KMS-11 (cell line): ENCODE results near the gene HLA-DPA1.
"Not testable (repeated sequence)": the region's sequence is repeated elsewhere in the genome, so short reads cannot be mapped to it uniquely, and the experiment has no call there.

Experiments
- H2AFZ ChIP-seq: fragments of 200-600 bp; sonication (generic); 2 replicates; pipeline ENCODE4 v1.6.1; 2016; ENCODE audit warnings: antibody characterized with exemption, mixed run types, low read depth
- H3K27ac ChIP-seq: fragments of 200-600 bp; sonication (generic); 2 replicates; pipeline ENCODE4 v1.6.1; 2016; ENCODE audit warnings: mild to moderate bottlenecking, mixed run types
- H3K27me3 ChIP-seq: fragments of 200-600 bp; sonication (generic); 2 replicates; pipeline ENCODE4 v1.6.1; 2017; ENCODE audit warnings: mild to moderate bottlenecking, low read depth, mixed run types, moderate library complexity; ENCODE audit not compliant: insufficient read depth
- H3K36me3 ChIP-seq: fragments of 200-600 bp; sonication (generic); 2 replicates; pipeline ENCODE4 v1.6.1; 2017; ENCODE audit warnings: mild to moderate bottlenecking, mixed run types; ENCODE audit not compliant: insufficient read depth
- H3K4me1 ChIP-seq: fragments of 200-600 bp; sonication (generic); 2 replicates; pipeline ENCODE4 v1.6.1; 2016; ENCODE audit warnings: mild to moderate bottlenecking, low read depth, mixed run types; ENCODE audit not compliant: poor library complexity, severe bottlenecking
- H3K4me2 ChIP-seq: fragments of 200-600 bp; sonication (generic); 2 replicates; pipeline ENCODE4 v1.7.0; 2016; ENCODE audit warnings: mild to moderate bottlenecking, mixed run types
- H3K4me3 ChIP-seq: fragments of 200-600 bp; sonication (generic); IDR thresholded peaks from 2 replicates; pipeline ENCODE4 v1.6.1; 2017; ENCODE audit warnings: low read depth, low read length, mixed read lengths; ENCODE audit not compliant: insufficient read depth
- H3K79me2 ChIP-seq: fragments of 200-600 bp; sonication (generic); 2 replicates; pipeline ENCODE4 v1.6.1; 2016; ENCODE audit warnings: low read depth, mixed run types; ENCODE audit not compliant: insufficient read depth
- H3K9ac ChIP-seq: fragments of 200-600 bp; sonication (generic); 2 replicates; pipeline ENCODE4 v1.6.1; 2016; ENCODE audit warnings: mild to moderate bottlenecking, mixed run types
- H4K20me1 ChIP-seq: fragments of 200-600 bp; sonication (generic); 2 replicates; pipeline ENCODE4 v1.6.1; 2016; ENCODE audit warnings: mild to moderate bottlenecking, mixed run types; ENCODE audit not compliant: insufficient read depth
- CTCF ChIP-seq: fragments of 200-600 bp; sonication (generic); conservative IDR thresholded peaks from 2 replicates; pipeline ENCODE4 v1.6.1; 2017; ENCODE audit warnings: low read depth, mild to moderate bottlenecking, antibody characterized with exemption, low read length, moderate library complexity, mixed read lengths

The HLA-DPA1 gene

GRCh38 chr6:33105916-33106871, 32.7 kb upstream of the HLA-DPA1 start:
- Histone ChIP-seq H3K4me1 (no peaks in the 10 kb centered on the region), H3K27ac (no peak overlapping the region), H3K9ac (no peak overlapping the region), H3K4me2 (no peak overlapping the region), H3K27me3 (no peaks in the 10 kb centered on the region), H4K20me1 (no peaks in the 10 kb centered on the region), H3K4me3 (no peak overlapping the region), H3K36me3 (no peaks in the 10 kb centered on the region), H3K79me2 (no peaks in the 10 kb centered on the region), H2AFZ (no peak overlapping the region)
- TF ChIP-seq CTCF = no peak

GRCh38 chr6:33105386-33105785, 31.9 kb upstream of the HLA-DPA1 start:
- Histone ChIP-seq H3K36me3 (no peaks in the 10 kb centered on the region), H3K9ac (no peak overlapping the region), H3K4me1 (no peaks in the 10 kb centered on the region), H3K27ac (no peak overlapping the region), H3K27me3 (no peaks in the 10 kb centered on the region), H3K4me2 (no peak overlapping the region), H4K20me1 (no peaks in the 10 kb centered on the region), H3K79me2 (no peaks in the 10 kb centered on the region), H3K4me3 (no peak overlapping the region), H2AFZ (no peak overlapping the region)
- no peak for TF ChIP-seq CTCF

GRCh38 chr6:33104887-33105286, 31.4 kb upstream of the HLA-DPA1 start:
- no peak overlapping the region for H3K4me3 ChIP-seq
- H3K79me2 ChIP-seq = no peaks in the 10 kb centered on the region
- no peak overlapping the region for H3K4me2 ChIP-seq
- no peak overlapping the region for H3K9ac ChIP-seq
- H3K27me3 ChIP-seq = no peaks in the 10 kb centered on the region
- H3K36me3 ChIP-seq = no peaks in the 10 kb centered on the region
- no peak overlapping the region for H2AFZ ChIP-seq
- TF ChIP-seq CTCF = no peak
- H3K27ac ChIP-seq = no peak overlapping the region
- no peaks in the 10 kb centered on the region for H4K20me1 ChIP-seq
- no peaks in the 10 kb centered on the region for H3K4me1 ChIP-seq

- no peak overlapping the region for H3K27ac ChIP-seq
- no peak overlapping the region for H3K4me3 ChIP-seq
- H4K20me1 ChIP-seq = no peaks in the 10 kb centered on the region
- H2AFZ ChIP-seq = no peak overlapping the region
- H3K36me3 ChIP-seq = no peaks in the 10 kb centered on the region
- H3K9ac ChIP-seq = no peak overlapping the region
- TF ChIP-seq CTCF = no peak
- no peaks in the 10 kb centered on the region for H3K4me1 ChIP-seq
- H3K4me2 ChIP-seq = no peak overlapping the region
- no peaks in the 10 kb centered on the region for H3K79me2 ChIP-seq
- H3K27me3 ChIP-seq = no peaks in the 10 kb centered on the region
Observed at GRCh38 chr6:33103776-33104175, 30.3 kb upstream of the HLA-DPA1 start.

GRCh38 chr6:33101121-33101737, 27.8 kb upstream of the HLA-DPA1 start:
- not testable (repeated sequence) for H3K4me3 ChIP-seq, H2AFZ ChIP-seq, H3K4me2 ChIP-seq, H3K36me3 ChIP-seq, H3K79me2 ChIP-seq, H3K4me1 ChIP-seq, H4K20me1 ChIP-seq, H3K27me3 ChIP-seq, H3K9ac ChIP-seq, H3K27ac ChIP-seq
